Upper lobe of right lung (tissue), 1 donor: ENCODE data around the gene PIK3CB. TPM values are rescaled to one million over a fixed set of nuclear protein-coding genes. Genes with fewer than 3 reads are reported as not detected.
A peak's percentile ranks its signal among the peaks of the same experiment; 100 is the strongest.
"Not testable (repeated sequence)": the region's sequence is repeated elsewhere in the genome, so short reads cannot be mapped to it uniquely, and the experiment has no call there.

ENCODE experiments used
- ATAC-seq: fragments of 200-7000 bp; cut with Tn5 transposase; one replicate; pipeline ENCODE4 v1.9.1; 2020; ENCODE audit warnings: mild to moderate bottlenecking, moderate library complexity
- DNase-seq: peaks from one replicate; pipeline ENCODE4 v3.0.0-alpha.2; 2020
- H3K27ac ChIP-seq: fragments of 200-600 bp; one replicate; pipeline ENCODE4 v1.8.0; 2022
- H3K27me3 ChIP-seq: fragments of 200-600 bp; one replicate; pipeline ENCODE4 v1.8.0; 2022; ENCODE audit warnings: mild to moderate bottlenecking
- H3K36me3 ChIP-seq: fragments of 200-600 bp; one replicate; pipeline ENCODE4 v1.8.0; 2022
- H3K4me1 ChIP-seq: fragments of 200-600 bp; one replicate; pipeline ENCODE4 v1.8.0; 2022
- H3K4me3 ChIP-seq: fragments of 200-600 bp; one replicate; pipeline ENCODE4 v1.8.0; 2022; ENCODE audit warnings: mild to moderate bottlenecking
- H3K9me3 ChIP-seq: fragments of 200-600 bp; one replicate; pipeline ENCODE4 v1.8.0; 2022
- intact Hi-C: fragments of 100-400 bp; cut with DNase I; formaldehyde crosslinking; loops from one replicate; pipeline ENCODE4 v1.11.0; 2022
- total RNA-seq: library from RNA; stranded (reverse); fragmentation: NEBNext Ultra II Directional; extraction: Animal tissue kit (Norgen Biotek cat#: 25700); gene quantifications from one replicate; pipeline ENCODE4 v1.2.1, GENCODE V29; 2021
- TF ChIP-seq, protein P1 (sequence below): fragments of 200-600 bp; IDR thresholded peaks from one replicate; pipeline ENCODE4 v1.8.0; 2022; ENCODE audit warnings: antibody characterized with exemption
- donor health status: DM: no; HTN: yes; CAD: no; lungs with severe emphysema.

Gene PIK3CB
- total RNA-seq, 1 donor from 2014 or later, result 37.4 TPM

DNA sequence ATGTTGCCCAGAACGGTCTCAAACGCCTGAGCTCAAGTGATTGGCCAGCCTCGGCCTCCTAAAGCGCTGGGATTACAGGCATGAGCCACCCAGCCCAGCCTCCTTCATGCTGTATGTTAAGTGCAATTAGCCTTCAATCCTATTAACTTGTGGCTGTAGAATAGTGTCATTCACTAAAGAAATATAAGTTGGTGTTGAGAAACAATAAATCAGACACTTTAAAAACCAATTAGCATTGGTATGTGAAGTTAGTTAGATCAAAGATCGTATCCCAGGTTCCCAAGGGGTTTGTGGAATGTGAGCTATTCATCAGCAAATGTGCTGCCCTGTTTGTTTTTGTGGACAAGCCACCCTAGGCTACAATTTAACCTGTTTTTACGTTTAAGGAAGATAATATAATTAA is 11.0 kb upstream of the PIK3CB start:
- H3K36me3 ChIP-seq, result no peaks in the 10 kb centered on the region
- no peak for ATAC-seq
- intact Hi-C loops, result no loop called here

DNA sequence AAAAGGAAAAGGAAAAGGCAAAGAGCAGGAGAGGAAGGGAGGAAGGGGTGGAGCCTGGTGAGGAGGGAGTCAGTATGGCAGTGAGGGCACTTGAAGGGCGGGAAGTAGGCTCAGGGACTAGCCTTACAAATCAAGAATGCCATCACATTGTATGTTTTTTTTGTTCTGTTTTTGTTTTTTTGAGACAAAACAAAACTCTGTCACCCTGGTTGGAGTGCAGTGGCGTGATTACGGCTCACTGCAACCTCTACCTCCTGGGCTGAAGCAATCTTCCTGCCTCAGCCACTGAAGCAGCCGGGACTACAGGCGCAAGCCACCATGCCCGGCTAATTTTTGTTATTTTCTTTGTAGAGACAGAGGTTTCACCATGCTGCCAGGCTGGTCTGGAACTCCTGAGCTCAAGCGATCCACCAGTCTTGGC is 10.5 kb upstream of the PIK3CB start:
- no peaks in the 10 kb centered on the region for H3K36me3 ChIP-seq
- H3K4me1 ChIP-seq, result no peaks in the 10 kb centered on the region
- DNase-seq (no peak), ATAC-seq (peak; percentile 65)
- intact Hi-C loops, result no loop called here
- H3K27ac ChIP-seq, result no peak overlapping the region
- TF ChIP-seq, protein P1, sequence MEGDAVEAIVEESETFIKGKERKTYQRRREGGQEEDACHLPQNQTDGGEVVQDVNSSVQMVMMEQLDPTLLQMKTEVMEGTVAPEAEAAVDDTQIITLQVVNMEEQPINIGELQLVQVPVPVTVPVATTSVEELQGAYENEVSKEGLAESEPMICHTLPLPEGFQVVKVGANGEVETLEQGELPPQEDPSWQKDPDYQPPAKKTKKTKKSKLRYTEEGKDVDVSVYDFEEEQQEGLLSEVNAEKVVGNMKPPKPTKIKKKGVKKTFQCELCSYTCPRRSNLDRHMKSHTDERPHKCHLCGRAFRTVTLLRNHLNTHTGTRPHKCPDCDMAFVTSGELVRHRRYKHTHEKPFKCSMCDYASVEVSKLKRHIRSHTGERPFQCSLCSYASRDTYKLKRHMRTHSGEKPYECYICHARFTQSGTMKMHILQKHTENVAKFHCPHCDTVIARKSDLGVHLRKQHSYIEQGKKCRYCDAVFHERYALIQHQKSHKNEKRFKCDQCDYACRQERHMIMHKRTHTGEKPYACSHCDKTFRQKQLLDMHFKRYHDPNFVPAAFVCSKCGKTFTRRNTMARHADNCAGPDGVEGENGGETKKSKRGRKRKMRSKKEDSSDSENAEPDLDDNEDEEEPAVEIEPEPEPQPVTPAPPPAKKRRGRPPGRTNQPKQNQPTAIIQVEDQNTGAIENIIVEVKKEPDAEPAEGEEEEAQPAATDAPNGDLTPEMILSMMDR, result no peak
- H3K4me3 ChIP-seq, result peak overlapping the region; percentile 10
- H3K27me3 ChIP-seq, result no peaks in the 10 kb centered on the region
- H3K9me3 ChIP-seq, result no peaks in the 10 kb centered on the region

More for the DNA sequence above, 11.0 kb upstream of the PIK3CB start:
- Histone ChIP-seq H3K27me3 (no peaks in the 10 kb centered on the region), H3K4me3 (no peak overlapping the region), H3K27ac (no peak overlapping the region), H3K4me1 (no peaks in the 10 kb centered on the region), H3K9me3 (no peaks in the 10 kb centered on the region)
- DNase-seq, result no peak
- TF ChIP-seq, protein P1, result no peak

DNA sequence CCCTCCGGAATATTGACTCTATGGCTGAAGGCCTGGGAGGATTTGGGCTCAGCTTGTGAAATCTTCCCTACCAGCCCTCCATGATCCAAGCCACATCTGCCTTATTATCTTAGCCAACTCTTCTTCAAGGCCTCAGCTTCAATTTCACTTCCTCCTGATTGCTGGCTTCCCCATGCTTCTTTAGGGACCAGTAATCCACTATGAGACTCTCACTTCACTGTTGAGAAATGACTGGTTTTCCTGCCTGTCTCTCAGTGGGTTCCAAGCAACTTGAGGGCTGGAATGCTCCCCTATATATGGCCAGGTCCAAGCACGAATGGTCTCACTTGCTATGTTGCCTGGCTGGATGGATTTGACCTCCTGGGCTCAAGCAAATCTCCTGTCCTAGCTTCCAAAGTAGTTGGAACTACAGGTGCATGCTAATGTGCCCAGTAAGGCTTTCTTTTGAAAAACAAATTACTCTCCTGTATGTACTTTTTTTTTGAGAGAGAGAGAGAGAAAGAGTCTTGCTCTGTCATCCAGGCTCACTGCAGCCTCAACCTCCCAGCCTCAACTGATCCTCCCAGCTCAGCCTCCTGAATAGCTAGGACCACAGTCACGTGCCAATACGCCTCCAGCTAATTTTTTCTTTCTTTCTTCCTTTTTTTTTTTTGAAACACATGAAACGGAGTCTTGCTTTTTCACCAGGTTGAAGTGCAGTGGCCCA is 7.9 kb upstream of the PIK3CB start:
- intact Hi-C loops, result no loop called here
- TF ChIP-seq, protein P1, result no peak
- H3K9me3 ChIP-seq, result no peaks in the 10 kb centered on the region
- H3K27ac ChIP-seq, result no peak overlapping the region
- no peaks in the 10 kb centered on the region for H3K27me3 ChIP-seq
- ATAC-seq (peak; percentile 91), DNase-seq (no peak)
- H3K4me3 ChIP-seq, result no peak overlapping the region
- no peaks in the 10 kb centered on the region for H3K4me1 ChIP-seq
- H3K36me3 ChIP-seq, result no peaks in the 10 kb centered on the region

DNA sequence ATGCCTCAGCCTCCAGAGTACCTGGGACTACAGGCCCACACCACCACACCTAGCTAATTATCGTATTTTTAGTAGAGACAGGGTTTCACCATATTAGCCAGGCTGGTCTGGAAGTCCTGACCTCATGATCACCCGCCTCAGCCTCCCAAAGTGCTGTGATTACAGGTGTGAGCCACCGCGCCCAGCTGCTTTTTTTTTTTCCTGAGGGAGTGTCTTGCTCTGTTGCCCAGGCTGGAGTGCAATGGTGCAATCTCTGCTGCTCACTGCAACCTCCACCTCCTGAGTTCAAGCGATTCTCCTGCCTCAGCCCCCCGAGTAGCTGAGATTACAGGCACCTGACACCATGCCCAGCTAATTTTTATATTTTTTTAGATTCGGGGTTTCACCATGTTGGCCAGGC is 3.7 kb upstream of the PIK3CB start:
- DNase-seq, H3K4me1 ChIP-seq, intact Hi-C loops, H3K27ac ChIP-seq, ATAC-seq, H3K4me3 ChIP-seq, H3K9me3 ChIP-seq, H3K27me3 ChIP-seq, H3K36me3 ChIP-seq: not testable (repeated sequence)

DNA sequence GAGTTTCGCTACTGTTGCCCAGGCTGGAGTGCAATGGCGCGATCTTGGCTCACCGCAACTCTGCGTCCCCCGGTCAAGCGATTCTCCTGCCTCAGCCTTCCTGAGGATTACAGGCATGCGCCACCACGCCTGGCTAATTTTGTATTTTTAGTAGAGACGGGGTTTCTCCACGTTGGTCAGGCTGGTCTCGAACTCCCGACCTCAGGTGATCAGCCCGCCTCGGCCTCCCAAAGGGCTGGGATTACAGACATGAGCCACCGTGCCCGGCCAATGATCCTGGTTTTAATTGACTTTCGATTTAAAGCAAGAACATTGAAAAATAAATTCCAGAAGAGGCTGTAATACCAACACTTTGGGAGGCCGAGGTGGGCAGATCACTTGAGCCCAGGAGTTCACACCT is 1.1 kb upstream of the PIK3CB start:
- H3K4me3 ChIP-seq, H3K36me3 ChIP-seq, H3K27ac ChIP-seq, H3K9me3 ChIP-seq, H3K27me3 ChIP-seq, intact Hi-C loops, ATAC-seq, DNase-seq: not testable (repeated sequence)
- H3K4me1 ChIP-seq, result peaks cover 12% of the 10 kb centered on the region

DNA sequence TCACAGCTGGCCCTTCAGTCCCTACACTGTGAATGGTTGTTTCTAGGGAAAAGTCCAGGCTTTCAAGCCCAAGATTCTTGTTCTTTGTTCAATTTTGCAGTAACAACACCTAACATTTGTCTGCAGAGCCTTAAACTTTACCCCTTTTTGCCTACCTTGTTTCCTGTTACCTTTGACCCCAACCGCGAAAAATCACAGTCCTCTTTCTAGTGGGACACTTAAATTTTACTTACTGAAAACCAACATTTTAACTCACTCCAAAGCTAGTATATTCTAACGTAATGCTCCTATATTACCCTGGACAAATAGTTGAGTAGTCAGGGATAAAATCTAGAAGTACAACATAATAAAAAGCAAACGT is 649 bp upstream of the PIK3CB start:
- intact Hi-C loops, result no loop called here
- TF ChIP-seq, protein P1, result no peak
- H3K27ac ChIP-seq, result peak overlapping the region; percentile 92
- no peaks in the 10 kb centered on the region for H3K36me3 ChIP-seq
- peaks cover 12% of the 10 kb centered on the region for H3K4me1 ChIP-seq
- no peaks in the 10 kb centered on the region for H3K9me3 ChIP-seq
- no peaks in the 10 kb centered on the region for H3K27me3 ChIP-seq
- DNase-seq (no peak), ATAC-seq (no peak)
- H3K4me3 ChIP-seq, result peak overlapping the region; percentile 90
